Measurements from ENCODE around the gene CHST12. TPM values are rescaled to one million over a fixed set of nuclear protein-coding genes. Genes with fewer than 3 reads are reported as not detected.
"Not testable (repeated sequence)": the region's sequence is repeated elsewhere in the genome, so short reads cannot be mapped to it uniquely, and the experiment has no call there.

The CHST12 gene
- polyA plus RNA-seq, 1 donor from 2014 or later = 6.4 TPM

DNA sequence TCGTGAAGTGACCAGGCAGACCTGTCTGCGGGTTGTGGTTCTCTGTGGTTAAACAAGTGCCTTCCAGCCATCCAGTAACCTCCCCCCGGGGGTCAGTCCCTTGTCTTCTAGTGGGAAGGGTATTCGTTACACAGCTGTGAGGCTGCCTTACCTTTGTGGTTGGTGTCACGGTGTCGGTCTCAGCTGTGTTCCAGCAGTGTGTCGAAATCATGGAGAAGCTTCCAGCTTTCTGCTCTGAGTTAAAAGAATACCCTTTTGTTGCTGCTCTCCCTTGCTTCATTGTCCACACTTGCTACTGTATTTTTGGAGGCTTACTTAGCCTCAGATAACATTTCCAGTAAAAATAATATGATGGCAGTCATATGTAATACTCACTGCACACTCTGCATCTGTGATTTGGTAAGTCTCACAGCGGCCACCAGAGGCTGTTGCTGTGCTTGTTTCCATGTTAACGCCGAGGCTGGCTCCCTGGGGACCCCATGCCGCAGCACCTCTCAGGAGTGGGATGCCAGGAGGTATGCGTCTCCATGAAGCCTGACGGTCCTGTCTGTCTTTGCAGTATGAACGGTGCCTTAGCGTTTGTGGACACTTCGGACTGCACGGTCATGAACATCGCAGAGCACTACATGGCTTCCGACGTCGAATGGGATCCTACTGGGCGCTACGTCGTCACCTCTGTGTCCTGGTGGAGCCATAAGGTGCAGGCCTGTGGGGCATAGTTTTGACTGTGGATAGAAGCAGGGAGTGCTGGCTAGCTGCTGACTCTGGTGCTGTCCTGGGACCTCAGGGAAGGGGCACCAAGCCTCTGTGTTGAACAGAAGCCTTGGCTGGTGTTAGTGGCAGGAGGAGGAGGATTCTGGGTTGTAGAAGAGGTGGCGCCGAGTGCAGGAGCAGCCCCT, 28.3 kb upstream of the CHST12 start:
- Histone ChIP-seq H3K79me2 (replicated peaks; ENCODE audit: insufficient read depth, low read length) (no peaks in the 10 kb centered on the region), H2AFZ (ENCODE audit: low read depth, low read length) (no peak overlapping the region), H3K27me3 (ENCODE audit: insufficient read depth, low read depth, low read length) (no peaks in the 10 kb centered on the region), H3K9me2 (ENCODE audit: insufficient read depth, low read length) (no peaks in the 10 kb centered on the region), H3K9me3 (ENCODE audit: low read length) (no peaks in the 10 kb centered on the region), H4K20me1 (ENCODE audit: insufficient read depth) (no peaks in the 10 kb centered on the region), H3K9ac (ENCODE audit: low read length) (no peak overlapping the region), H3K4me3 (ENCODE audit: low read length) (no peak overlapping the region), H3K27ac (ENCODE audit: low read length) (no peak overlapping the region), H3F3A (ENCODE audit: insufficient read depth, low read length, poor library complexity, severe bottlenecking) (no peaks in the 10 kb centered on the region), H3K36me3 (ENCODE audit: insufficient read depth, low read length) (no peaks in the 10 kb centered on the region), H3K4me2 (ENCODE audit: low read length) (no peak overlapping the region)
- TF ChIP-seq EZH2 (IDR thresholded peaks at IDR 0.05; ENCODE audit: borderline replicate concordance, insufficient read depth, low read length, poor library complexity, severe bottlenecking) = no peak
- no peak for TF ChIP-seq SMC3 (conservative IDR thresholded peaks at IDR 0.05; ENCODE audit: poor library complexity)
- no peak for TF ChIP-seq TAF1 (IDR thresholded peaks at IDR 0.05; ENCODE audit: low read depth)
- TF ChIP-seq, protein P1, sequence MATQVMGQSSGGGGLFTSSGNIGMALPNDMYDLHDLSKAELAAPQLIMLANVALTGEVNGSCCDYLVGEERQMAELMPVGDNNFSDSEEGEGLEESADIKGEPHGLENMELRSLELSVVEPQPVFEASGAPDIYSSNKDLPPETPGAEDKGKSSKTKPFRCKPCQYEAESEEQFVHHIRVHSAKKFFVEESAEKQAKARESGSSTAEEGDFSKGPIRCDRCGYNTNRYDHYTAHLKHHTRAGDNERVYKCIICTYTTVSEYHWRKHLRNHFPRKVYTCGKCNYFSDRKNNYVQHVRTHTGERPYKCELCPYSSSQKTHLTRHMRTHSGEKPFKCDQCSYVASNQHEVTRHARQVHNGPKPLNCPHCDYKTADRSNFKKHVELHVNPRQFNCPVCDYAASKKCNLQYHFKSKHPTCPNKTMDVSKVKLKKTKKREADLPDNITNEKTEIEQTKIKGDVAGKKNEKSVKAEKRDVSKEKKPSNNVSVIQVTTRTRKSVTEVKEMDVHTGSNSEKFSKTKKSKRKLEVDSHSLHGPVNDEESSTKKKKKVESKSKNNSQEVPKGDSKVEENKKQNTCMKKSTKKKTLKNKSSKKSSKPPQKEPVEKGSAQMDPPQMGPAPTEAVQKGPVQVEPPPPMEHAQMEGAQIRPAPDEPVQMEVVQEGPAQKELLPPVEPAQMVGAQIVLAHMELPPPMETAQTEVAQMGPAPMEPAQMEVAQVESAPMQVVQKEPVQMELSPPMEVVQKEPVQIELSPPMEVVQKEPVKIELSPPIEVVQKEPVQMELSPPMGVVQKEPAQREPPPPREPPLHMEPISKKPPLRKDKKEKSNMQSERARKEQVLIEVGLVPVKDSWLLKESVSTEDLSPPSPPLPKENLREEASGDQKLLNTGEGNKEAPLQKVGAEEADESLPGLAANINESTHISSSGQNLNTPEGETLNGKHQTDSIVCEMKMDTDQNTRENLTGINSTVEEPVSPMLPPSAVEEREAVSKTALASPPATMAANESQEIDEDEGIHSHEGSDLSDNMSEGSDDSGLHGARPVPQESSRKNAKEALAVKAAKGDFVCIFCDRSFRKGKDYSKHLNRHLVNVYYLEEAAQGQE (IDR thresholded peaks at IDR 0.05; ENCODE audit: borderline replicate concordance) = no peak
- TF ChIP-seq, protein P2, sequence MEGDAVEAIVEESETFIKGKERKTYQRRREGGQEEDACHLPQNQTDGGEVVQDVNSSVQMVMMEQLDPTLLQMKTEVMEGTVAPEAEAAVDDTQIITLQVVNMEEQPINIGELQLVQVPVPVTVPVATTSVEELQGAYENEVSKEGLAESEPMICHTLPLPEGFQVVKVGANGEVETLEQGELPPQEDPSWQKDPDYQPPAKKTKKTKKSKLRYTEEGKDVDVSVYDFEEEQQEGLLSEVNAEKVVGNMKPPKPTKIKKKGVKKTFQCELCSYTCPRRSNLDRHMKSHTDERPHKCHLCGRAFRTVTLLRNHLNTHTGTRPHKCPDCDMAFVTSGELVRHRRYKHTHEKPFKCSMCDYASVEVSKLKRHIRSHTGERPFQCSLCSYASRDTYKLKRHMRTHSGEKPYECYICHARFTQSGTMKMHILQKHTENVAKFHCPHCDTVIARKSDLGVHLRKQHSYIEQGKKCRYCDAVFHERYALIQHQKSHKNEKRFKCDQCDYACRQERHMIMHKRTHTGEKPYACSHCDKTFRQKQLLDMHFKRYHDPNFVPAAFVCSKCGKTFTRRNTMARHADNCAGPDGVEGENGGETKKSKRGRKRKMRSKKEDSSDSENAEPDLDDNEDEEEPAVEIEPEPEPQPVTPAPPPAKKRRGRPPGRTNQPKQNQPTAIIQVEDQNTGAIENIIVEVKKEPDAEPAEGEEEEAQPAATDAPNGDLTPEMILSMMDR (IDR thresholded peaks at IDR 0.05; ENCODE audit: poor library complexity, severe bottlenecking) = no peak
- no peak for TF ChIP-seq EP300 (conservative IDR thresholded peaks at IDR 0.05; ENCODE audit: poor library complexity, severe bottlenecking)
- no peak for TF ChIP-seq RAD21 (conservative IDR thresholded peaks at IDR 0.05)

DNA sequence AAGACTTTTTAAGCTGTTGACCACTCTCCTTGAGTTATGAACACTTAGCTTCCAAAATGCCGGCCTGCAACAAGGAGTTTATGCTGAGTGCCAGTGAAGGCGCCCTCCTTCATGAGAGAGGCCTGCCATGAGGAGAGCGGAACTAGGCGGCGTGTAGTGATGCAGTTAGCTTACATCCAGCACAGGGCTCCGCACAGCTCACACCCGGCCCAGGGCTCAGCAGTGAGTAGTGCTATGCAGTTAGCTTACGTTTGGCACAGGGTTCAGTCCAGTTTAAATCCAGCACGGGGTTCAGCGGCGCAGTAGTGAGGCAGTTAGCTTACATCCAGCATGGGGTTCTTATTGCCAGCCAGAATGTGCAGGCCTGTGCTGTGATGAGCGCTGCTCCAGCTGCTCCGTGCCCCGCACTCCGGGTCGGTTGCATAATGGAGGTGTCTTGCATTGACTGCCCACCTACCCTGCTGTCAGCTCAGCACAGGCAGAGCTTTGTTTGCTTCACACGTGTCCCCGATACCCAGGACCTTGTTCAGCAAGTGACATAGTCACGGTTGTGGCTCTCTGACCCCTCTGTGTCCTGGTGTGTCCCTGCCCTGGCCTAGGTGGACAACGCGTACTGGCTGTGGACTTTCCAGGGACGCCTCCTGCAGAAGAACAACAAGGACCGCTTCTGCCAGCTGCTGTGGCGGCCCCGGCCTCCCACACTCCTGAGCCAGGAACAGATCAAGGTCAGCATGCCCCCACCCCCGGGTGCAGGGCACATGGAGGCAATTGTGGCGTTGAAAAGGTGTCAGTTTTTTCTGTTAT, 26.9 kb upstream of the CHST12 start:
- H4K20me1 ChIP-seq (ENCODE audit: insufficient read depth) = no peaks in the 10 kb centered on the region
- no peak overlapping the region for H3K4me2 ChIP-seq (ENCODE audit: low read length)
- H3K36me3 ChIP-seq (ENCODE audit: insufficient read depth, low read length) = no peaks in the 10 kb centered on the region
- TF ChIP-seq SMC3 (conservative IDR thresholded peaks at IDR 0.05; ENCODE audit: poor library complexity) (no peak), EP300 (conservative IDR thresholded peaks at IDR 0.05; ENCODE audit: poor library complexity, severe bottlenecking) (no peak), RAD21 (conservative IDR thresholded peaks at IDR 0.05) (no peak), POLR2AphosphoS5 (IDR thresholded peaks at IDR 0.05) (no peak), MXI1 (conservative IDR thresholded peaks at IDR 0.05; ENCODE audit: poor library complexity, severe bottlenecking) (no peak)
- H3K9me3 ChIP-seq (ENCODE audit: low read length) = no peaks in the 10 kb centered on the region
- no peak overlapping the region for H3K27ac ChIP-seq (ENCODE audit: low read length)
- no peaks in the 10 kb centered on the region for H3K27me3 ChIP-seq (ENCODE audit: insufficient read depth, low read depth, low read length)
- H3K4me3 ChIP-seq (ENCODE audit: low read length) = no peak overlapping the region
- H3K9ac ChIP-seq (ENCODE audit: low read length) = no peak overlapping the region
- H3F3A ChIP-seq (ENCODE audit: insufficient read depth, low read length, poor library complexity, severe bottlenecking) = no peaks in the 10 kb centered on the region
- H3K9me2 ChIP-seq (ENCODE audit: insufficient read depth, low read length) = no peaks in the 10 kb centered on the region
- H2AFZ ChIP-seq (ENCODE audit: low read depth, low read length) = no peak overlapping the region
- no peaks in the 10 kb centered on the region for H3K79me2 ChIP-seq (replicated peaks; ENCODE audit: insufficient read depth, low read length)

DNA sequence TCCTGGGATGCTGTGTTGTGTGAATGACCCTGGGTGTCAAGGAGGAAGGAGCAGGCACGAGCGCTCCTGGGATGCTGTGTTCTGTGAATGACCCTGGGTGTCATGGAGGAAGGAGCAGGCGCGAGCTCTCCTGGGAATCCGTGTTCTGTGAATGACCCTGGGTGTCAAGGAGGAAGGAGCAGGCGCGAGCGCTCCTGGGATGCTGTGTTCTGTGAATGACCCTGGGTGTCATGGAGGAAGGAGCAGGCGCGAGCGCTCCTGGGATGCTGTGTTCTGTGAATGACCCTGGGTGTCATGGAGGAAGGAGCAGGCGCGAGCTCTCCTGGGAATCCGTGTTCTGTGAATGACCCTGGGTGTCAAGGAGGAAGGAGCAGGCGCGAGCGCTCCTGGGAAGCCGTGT, 25.9 kb upstream of the CHST12 start:
- H3K27ac ChIP-seq (ENCODE audit: low read length); H3K27me3 ChIP-seq (ENCODE audit: insufficient read depth, low read depth, low read length); H3K9ac ChIP-seq (ENCODE audit: low read length); H3F3A ChIP-seq (ENCODE audit: insufficient read depth, low read length, poor library complexity, severe bottlenecking); H2AFZ ChIP-seq (ENCODE audit: low read depth, low read length); H3K79me2 ChIP-seq (replicated peaks; ENCODE audit: insufficient read depth, low read length); H4K20me1 ChIP-seq (ENCODE audit: insufficient read depth); H3K4me2 ChIP-seq (ENCODE audit: low read length); H3K4me3 ChIP-seq (ENCODE audit: low read length); H3K9me3 ChIP-seq (ENCODE audit: low read length); H3K36me3 ChIP-seq (ENCODE audit: insufficient read depth, low read length); H3K9me2 ChIP-seq (ENCODE audit: insufficient read depth, low read length): not testable (repeated sequence)

DNA sequence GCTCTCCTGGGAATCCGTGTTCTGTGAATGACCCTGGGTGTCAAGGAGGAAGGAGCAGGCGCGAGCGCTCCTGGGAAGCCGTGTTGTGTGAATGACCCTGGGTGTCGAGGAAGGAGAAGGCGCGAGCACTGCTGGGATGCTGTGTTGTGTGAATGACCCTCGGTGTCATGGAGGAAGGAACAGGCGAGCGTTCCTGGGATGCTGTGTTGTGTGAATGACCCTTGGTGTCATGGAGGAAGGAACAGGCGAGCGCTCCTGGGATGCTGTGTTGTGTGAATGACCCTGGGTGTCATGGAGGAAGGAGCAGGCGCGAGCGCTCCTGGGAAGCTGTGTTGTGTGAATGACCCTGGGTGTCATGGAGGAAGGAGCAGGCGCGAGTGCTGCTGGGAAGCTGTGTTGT, 25.3 kb upstream of the CHST12 start:
- not testable (repeated sequence) for H3K9me2 ChIP-seq (ENCODE audit: insufficient read depth, low read length); H3K79me2 ChIP-seq (replicated peaks; ENCODE audit: insufficient read depth, low read length); H3K27ac ChIP-seq (ENCODE audit: low read length); H3K27me3 ChIP-seq (ENCODE audit: insufficient read depth, low read depth, low read length); H3K36me3 ChIP-seq (ENCODE audit: insufficient read depth, low read length); H3K4me3 ChIP-seq (ENCODE audit: low read length); H2AFZ ChIP-seq (ENCODE audit: low read depth, low read length); H3K4me2 ChIP-seq (ENCODE audit: low read length); H3K9ac ChIP-seq (ENCODE audit: low read length); H4K20me1 ChIP-seq (ENCODE audit: insufficient read depth); H3F3A ChIP-seq (ENCODE audit: insufficient read depth, low read length, poor library complexity, severe bottlenecking); H3K9me3 ChIP-seq (ENCODE audit: low read length)

Data from neural cell (in vitro differentiated cells).